Stimulated activated naive CD4-positive, alpha-beta T cell treated with Interleukin-2 at 50 U/mL for 16 hours (primary cell): ENCODE measurements around the gene UCP3.

Experiments used
- DNase-seq: peaks from one replicate; lab custom pipeline; 2025; lab: John Stamatoyannopoulos, UW

Gene UCP3

GRCh38 chr11:74008373-74009229 lies at the start of gene UCP3:
UCP3 (minus strand) TSS chr11:74009085; CDS start chr11:74007042, 2,043 bp downstream.
- DNase-seq = no peak

DNA sequence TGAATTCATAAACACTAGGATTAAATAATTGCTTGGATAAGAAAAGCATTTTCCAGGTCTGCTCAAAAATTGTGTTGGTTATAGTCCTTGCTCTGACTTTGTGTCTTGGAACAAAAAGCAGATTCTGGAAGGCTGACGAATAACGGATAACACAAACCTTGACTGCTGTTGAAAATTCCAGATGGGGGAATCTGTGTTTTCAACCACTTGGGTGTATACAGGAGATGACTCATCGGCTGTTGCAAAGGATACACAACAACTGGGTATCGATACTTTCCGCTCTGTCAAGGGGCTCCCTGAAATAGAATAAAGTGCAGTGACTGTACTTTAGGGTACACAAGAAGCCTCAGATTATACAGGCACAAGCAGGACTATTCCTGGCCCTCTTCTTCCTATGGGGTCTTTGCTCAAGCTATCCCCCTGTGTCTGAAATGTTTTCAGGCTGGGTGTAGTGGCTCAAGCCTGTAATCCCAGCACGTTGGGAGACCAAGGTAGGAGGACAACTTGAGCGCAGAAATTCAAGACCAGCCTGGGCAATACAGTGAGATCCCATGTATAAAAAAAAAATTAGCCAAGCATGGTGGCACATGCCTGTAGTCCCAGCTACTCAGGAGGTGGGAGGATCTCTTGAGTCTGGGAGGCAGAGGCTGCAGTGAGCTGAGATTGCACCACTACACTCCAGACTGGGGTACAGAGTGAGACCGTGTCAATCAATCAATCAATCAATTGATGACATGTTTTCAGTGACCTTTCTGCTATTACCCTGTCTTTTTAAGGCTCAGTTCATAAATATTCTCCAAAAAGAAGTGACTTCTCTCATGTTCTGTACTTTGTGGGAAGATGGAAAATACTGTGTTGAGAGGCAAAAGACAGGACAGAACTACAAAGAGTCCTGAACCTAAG lies 48.6 kb upstream of the UCP3 start:
- no peak for DNase-seq

- no peak for DNase-seq
Measured at GRCh38 chr11:74055938-74056337, 47.1 kb upstream of the UCP3 start.

DNA sequence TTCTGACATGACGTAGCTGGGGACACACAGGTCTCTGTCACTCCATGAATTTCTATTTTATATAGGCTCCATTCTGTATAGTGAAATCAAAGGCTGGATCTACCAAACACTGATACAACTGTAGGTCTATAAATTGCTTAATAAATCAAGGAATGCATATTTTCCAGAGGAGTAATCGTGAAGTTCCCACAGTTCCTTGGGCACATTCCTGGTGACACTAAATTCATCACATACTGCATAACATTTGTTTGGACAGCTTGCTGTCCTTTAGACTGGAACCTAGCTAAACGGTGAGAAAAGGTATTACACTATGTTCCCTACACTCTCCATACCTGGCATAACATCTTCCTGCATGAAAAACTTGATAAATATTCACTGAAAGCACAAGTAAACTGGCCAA lies 41.6 kb upstream of the UCP3 start:
- no peak for DNase-seq

GRCh38 chr11:74048993-74049392 lies 40.1 kb upstream of the UCP3 start:
- DNase-seq = no peak

- DNase-seq = no peak
Measured at GRCh38 chr11:74044538-74044937, 35.7 kb upstream of the UCP3 start.

DNA sequence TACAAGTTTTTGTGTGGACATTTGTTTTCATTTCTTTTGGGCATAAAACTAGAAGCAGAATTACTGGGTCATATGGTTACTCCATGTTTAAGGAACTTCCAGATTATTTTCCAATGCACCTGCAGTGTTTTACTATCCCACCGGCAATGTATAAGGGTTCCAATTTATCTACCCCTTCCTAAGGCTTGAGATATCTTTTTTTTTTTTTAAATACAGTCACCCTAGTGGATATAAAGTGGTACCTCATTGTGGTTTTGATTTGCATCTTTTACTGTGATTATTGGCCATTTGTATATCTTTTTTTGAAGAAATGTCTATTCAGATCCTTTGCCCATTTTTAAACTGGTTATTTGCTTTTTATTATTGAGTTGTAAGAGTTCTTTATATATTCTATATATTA lies 34.6 kb upstream of the UCP3 start:
- no peak for DNase-seq

GRCh38 chr11:74037309-74037708 lies 28.4 kb upstream of the UCP3 start:
- DNase-seq = no peak

DNA sequence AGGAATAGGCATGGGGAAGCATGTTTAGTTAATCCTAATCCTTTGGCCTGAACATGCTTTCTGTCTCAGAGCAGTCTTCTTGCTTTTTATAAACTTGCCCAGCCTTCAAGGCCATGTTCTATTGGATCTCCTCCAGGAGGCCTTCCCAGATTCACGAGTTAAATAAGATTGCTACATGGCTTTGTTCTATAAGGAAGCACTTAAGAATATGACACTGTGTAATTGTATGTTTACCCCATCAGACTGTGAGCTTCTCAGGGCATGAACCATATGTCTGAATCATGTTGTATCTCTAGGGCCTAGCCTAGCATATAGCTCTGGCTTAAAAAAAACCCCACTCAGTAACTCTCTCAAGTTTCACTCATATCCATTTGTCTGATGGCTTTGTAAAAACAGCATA lies 26.4 kb upstream of the UCP3 start:
- DNase-seq = no peak

DNA sequence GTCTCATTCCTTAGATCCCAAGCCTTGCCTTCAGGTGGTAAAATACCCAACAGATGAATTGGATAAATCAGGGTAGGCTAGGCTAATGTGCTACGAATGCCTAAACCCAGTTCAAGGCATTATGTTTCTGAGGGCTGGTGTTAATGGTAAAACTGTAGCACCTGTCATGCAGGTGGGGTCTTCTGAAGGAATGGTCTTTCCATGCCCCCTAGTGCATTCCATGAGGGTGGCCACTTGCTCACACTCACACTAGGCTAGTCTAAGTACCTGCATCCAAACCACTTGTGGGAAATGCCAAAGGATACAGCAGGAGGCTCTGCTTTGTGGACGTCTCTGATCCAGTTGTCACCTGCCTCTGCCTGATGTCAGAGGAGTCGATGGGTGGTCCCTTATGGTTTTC lies 24.2 kb upstream of the UCP3 start:
- DNase-seq = no peak

DNA sequence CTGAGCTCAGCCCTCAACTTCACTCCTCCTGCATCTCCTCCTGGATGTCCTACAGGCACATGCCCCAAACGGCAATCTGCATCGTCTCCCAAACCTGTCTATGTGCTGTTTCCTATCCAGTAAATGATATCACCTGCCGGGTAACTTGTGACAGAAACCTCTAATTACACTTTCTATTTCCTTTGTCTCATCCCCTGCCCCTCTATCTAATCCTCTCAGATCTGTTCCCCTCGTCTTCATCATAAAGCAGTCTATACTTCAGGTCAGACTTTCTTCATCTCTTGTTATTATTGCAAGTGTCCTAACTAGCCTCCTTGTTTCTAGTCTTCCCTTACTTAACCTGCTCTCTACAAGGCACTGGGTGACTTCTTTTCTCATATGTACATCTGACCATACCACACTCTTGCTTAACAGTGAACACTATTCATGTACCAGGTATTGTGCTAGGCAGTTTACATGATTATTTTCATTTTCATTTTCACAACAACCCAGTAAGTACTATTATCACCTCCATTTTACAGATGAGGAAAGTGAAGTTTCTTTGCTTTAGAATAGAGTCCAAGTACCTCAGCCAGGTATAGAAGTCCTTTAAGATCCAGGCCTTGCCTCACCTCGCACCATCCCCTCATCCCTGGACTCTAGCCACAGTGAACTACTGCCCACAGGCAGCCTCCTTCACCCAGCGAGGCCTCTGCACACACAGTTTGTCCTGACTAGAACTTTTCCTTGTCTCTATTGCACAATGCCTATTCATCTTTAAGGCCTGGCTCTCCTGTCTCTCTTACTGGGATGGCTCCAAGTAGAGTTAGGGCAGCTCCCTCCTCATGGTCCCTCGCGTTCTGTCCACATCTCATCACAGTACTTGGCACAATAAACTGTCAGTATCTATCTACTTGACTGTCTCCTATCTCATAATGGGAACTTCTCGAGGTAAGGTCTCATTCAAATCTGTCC lies 22.1 kb upstream of the UCP3 start:
- no peak for DNase-seq

DNA sequence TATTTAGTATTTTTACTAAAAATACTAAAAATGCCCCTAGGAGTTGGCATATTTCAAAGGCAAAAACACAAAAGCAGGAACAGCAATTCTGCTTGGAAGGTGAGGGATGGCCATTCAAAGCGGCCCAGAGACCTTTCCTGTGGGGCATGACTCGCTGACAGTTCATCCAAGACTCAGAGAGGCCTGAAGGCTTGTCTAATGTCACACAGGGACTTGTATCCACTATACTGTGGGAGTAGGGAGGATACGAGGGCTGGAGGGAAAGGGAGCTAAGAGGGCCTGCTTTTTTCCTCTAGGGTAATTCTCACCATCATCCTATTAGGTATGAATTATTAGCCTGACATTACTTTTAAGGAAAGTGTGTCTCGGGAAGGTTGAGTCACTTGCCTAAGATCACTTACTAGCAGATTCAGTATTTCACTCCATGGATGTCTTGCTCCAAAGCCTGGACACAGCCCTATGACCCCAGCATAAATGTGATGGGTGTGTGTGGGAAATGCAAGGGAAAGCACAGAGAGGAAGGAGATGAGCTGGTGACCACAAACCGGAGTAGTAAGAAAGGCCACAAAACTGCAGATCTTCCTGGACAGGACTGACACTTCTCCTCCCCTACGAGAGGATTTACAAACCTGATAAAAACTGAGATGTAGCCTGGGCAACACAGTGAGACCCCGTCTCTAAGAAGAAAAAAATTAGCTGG lies 16.7 kb upstream of the UCP3 start:
- no peak for DNase-seq

DNA sequence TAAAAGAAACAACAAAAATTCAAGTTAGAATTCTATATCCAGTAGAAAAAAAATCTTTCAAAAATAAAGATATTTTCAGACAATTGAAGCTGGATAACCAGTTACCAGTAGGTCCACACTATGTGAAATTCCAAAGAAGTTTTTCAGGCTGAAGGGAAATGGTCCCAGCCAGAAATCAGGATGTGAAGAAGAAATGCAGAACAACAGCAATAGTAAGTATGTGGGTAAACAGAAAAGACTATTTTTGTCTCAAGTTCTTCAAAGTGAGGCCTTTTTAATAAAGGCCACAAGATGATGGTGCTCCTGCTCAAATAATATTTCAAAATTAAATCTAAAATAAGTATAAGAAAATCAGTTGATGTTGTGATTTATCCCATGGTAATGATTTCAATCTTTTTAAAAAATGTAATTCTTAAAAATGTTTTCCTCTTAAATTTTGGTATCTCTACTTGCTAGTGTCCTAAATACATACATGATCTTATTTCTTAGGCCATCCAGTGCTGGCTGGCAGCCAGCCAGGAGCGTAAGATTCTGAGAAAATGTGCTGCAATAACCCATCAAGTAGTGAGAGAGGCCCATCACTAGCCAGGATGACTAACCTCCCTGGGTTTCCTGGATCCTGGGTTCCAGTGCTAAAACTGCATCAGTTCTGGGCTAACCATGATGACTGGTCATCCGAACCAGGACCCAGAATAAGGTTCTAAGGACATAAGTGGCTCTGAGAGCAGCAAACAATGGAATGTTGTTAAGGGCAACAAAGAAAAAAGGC lies 15.6 kb upstream of the UCP3 start:
- DNase-seq = peak; percentile 33

- DNase-seq = no peak
Measured at GRCh38 chr11:74023276-74023675, 14.4 kb upstream of the UCP3 start.

- DNase-seq = no peak
Measured at GRCh38 chr11:74022546-74022945, 13.7 kb upstream of the UCP3 start.

DNA sequence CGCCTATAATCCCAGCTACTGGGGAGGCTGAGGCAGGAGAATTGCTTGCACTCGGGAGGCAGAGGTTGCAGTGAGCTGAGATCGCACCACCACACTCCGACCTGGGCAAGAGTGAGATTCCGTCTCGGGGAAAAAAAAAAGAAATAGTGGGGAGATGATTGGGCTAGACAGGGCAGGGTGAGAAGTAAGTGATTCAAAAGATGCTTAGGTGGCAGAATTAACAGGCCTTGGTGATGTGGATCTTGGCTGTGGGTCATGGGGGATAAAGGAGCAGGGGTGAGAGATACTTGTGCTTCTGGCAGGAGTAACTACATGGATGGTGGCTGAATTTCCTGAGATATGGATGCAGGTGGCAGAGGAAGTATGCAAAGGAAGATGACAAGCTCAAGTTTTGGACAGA lies 13.1 kb upstream of the UCP3 start:
- DNase-seq = no peak

DNA sequence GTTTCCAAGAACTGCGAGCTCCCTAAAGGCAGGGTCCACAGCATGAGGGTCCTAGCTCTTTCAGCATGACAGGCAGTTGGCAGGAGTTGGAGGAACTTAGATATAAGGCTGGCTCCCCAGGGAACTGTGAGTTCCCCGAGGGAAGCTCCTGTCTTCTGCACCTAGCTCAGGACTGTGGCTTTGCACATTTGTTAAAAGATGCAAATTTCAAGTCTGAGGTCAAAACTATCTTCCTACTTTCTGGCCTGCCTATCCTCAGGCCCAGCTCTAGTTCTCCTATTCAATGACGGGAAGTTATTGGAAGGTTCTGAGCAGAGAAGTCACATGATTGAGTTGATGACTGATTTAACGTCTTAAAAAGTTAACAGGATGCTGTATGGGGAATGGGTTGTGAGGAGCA lies 11.7 kb upstream of the UCP3 start:
- no peak for DNase-seq

GRCh38 chr11:74019860-74020259 lies 11.0 kb upstream of the UCP3 start:
- peak; percentile 81 for DNase-seq

- DNase-seq = no peak
Measured at GRCh38 chr11:74019104-74019738, 10.3 kb upstream of the UCP3 start.
